GM12873 (cell line): ENCODE data around the gene DCLRE1A.

Experiments
- CTCF ChIP-seq: IDR thresholded peaks from 2 replicates; pipeline ENCODE4 v1.5.1; 2012; ENCODE audit warnings: low read depth, mild to moderate bottlenecking, moderate library complexity, low read length, control low read depth; ENCODE audit not compliant: insufficient read depth; ENCODE audit errors: missing control alignments

DCLRE1A gene

GRCh38 chr10:113846036-113846435 is 7.8 kb downstream of the DCLRE1A start:
- no peak for TF ChIP-seq CTCF

GRCh38 chr10:113843972-113844485 is 9.9 kb downstream of the DCLRE1A start:
- TF ChIP-seq CTCF: no peak

GRCh38 chr10:113842171-113842570 is 11.7 kb downstream of the DCLRE1A start:
- TF ChIP-seq CTCF: no peak

- no peak for TF ChIP-seq CTCF
Observed at GRCh38 chr10:113825791-113826190, 28.1 kb downstream of the DCLRE1A start.

- no peak for TF ChIP-seq CTCF
Observed at GRCh38 chr10:113823389-113823788, 30.5 kb downstream of the DCLRE1A start.

- TF ChIP-seq CTCF: no peak
Observed at GRCh38 chr10:113822174-113822573, 31.7 kb downstream of the DCLRE1A start.

- peak; percentile 39 for TF ChIP-seq CTCF
Observed at GRCh38 chr10:113820507-113820906, 33.4 kb downstream of the DCLRE1A start.
